Measurements from ENCODE around the gene ADTRP.
"Not testable (repeated sequence)": the region's sequence is repeated elsewhere in the genome, so short reads cannot be mapped to it uniquely, and the experiment has no call there.

The ADTRP gene

DNA sequence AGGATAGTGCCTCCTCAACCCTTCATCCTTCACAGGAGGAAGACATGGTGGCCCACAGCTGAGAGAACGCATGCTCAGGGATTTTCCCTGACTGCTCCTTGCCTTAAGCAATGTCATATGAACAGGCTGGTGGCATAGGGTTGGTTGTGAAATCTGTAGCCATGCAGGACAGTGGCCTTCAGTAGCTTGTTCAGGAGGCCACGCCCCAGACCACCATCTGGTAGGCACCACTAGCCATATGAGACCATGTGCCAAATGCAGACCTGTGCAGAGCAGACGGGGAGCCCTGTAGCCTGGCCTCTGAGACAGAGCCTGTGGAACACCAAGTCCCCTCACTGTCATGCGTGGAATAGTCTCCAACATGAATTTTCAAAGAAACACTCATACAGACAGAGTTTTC, 76.5 kb downstream of the ADTRP start:
- DNase-seq (ENCODE audit: low read depth in 1 of 2, low spot score in 1 of 2), result no peak

DNA sequence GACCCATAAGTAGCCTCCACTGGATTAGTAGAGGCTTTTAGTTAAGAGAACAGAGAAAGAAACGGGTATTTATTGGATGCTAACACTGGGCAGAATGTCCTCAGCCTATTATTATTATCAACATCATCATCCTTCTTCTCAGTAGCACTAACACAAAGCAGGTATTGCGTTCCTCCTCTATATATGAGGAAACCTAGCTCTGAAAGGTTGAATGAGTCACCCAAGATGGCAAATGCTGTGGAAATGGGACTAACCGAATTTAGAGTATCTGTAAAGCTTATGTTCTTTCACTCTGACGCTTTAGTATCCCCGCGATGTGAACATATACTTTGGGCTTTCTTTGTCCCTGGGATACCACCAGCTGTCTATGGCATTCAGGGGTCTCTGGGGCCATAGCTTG, 77.0 kb downstream of the ADTRP start:
- no peak for DNase-seq (ENCODE audit: low read depth in 1 of 2, low spot score in 1 of 2)

DNA sequence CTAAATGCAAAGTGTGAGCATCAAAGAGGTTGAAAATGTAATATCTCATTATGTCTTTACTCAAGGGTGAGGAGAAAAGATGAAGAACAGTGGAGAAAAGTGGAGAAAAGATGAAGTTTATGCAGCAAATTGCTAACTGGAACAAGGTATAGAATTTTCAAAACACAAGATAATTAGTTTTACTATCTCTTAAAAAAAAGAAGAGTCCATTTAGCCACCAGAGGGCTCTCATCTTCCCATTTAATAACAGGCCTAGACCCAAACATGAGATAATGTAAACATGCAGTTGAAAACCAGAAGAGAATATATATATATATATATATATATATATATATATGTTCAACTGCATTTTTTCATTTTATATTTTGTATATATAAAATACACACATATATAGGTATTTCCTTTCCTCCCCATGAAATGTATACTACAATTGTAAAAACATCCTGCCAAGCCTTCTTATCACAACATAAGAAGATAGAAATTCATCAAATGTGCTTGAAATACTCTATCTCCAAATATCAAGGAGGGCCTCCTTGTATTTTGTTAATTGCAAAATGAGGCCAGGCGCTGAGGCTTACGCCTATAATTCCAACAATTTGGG, 78.4 kb downstream of the ADTRP start:
- DNase-seq (ENCODE audit: low read depth in 1 of 2, low spot score in 1 of 2), result no peak

DNA sequence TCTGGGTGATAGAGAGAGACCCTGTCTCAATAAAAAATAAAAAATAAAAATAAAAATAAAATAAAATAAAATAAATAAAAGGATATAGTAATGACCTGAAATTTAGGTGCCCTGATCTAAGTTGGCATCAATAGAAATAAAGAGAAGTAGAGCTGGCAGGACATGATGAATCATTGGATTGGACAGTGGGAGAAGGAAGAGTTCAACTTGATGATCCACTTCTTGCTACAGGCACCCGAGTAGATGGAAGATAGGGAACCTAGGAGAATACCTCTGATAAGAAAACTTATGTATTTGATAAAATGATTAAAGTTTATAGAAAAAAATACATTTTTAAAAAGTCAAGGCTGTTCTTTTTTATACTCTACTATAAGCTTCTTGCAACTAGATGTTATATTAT, 79.0 kb downstream of the ADTRP start:
- no peak for DNase-seq (ENCODE audit: low read depth in 1 of 2, low spot score in 1 of 2)

DNA sequence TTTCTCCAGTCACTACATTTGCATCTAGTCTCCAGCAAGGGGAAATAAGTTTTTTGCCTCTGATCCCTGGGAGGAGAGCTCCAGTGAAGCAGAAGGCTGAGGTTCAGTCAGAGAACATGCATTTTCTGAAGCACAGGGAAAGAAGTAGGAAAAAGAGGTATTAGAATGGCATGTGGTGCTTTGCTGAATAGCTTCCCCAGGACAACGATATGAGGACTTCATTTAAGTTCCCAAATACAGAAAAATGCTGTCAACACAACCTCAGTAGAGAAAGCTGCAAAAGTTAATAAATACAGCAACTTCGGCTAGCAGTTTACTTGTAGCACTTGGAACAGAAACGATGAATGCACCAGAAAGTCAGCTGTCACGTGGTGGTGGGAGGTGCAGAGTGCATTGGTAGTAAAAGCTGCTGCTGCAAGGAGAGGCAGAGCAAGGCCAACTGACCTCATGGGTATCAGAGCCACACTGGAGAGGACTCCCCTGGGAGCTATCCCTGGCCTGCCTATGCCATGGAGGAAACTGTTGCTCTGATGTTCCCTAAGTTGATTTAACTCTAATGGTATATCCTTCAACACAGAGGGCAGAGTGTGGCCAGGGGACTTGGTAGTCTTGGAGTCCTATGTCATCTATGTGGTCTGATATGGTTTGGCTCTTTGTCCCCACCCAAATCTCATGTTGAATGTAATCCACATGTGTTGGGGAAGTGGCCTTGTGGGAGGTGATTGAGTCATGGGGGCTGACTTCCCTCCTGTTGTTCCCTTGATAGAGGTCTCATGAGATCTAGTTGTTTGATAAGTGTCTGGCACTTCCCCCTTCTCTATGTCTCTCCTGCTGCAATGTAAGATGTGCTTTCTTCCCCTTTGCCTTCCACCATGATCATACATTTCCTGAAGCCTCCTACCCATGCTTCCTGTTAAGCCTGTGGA, 85.9 kb downstream of the ADTRP start:
- DNase-seq (ENCODE audit: low read depth in 1 of 2, low spot score in 1 of 2), result no peak

DNA sequence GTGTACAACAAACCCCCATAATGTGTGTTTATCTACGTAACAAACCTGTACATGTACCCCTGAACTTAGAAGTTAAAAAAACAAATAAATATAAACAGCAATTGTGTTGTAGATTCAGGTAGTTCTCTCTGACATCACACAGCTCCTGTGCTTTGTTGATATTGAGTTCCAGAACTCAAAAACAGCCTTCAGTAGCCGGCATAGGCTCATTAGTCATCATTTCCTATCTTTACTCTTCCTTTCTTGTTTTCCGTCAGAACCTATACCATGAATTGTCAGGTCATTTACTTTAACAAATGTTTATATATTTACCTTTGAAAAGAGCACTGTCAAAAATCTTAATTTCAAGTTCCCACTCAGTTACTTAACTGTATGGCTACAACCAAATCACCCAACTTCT, 88.8 kb downstream of the ADTRP start:
- DNase-seq (ENCODE audit: low read depth in 1 of 2, low spot score in 1 of 2), result no peak

DNA sequence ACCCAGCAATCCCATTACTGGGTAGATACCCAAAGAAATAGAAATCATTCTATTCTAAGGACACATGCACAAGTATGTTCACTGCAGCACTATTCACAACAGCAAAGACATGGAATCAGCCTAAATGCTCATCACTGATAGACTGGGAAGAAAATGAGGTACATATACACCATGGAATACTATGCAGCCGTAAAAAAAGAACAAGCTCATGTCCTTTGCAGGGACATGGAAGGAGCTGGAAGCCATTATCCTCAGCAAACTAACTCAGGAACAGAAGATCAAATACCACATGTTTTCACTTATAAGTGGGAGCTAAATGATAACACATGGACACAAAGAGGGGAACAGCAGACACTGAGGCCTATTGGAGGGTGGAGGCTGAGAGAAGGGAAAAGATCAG, 89.2 kb downstream of the ADTRP start:
- not testable (repeated sequence) for DNase-seq (ENCODE audit: low read depth in 1 of 2, low spot score in 1 of 2)

DNA sequence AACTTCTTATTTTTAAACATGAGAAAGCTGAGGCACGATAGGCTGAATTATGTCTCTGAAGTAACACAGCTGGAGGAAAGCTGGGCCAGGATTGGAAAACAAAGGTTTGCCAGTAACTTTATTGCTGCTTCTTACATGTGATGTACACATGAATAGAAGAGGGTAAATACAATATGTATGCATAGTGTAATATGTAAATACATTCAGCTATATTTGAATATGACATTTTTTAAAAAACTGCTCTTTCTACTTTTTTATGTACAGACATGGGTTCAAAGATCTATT, 90.2 kb downstream of the ADTRP start:
- no peak for DNase-seq (ENCODE audit: low read depth in 1 of 2, low spot score in 1 of 2)

DNA sequence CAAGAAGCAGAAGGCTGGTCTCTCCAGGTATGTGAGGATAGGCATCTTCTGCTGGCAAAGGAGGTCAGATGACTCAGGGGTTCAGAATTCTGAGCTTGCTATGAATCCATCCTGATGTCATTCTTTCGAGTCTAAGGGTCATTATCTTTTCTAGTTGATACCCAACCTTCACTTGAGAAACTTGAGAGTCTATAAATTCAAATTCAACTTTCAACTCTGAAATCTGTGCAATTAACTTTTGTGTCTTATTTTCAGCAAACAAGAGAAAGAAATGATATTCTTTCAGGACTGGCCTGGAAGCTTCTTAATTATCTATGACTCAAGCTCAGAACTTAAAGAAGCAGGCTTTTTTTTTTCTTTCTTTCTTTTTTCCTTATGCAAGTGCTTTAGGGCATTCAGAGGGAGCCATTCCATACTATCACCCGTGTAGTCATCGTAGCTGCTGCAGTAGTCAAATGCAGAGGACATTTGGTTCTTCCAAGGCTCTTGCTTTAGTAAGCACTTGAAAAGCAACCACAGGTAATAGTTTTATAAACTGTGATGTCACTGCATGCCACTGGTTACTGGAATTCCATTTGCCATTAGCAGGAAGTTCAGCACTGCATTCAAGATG, 93.0 kb downstream of the ADTRP start:
- DNase-seq (ENCODE audit: low read depth in 1 of 2, low spot score in 1 of 2), result no peak

DNA sequence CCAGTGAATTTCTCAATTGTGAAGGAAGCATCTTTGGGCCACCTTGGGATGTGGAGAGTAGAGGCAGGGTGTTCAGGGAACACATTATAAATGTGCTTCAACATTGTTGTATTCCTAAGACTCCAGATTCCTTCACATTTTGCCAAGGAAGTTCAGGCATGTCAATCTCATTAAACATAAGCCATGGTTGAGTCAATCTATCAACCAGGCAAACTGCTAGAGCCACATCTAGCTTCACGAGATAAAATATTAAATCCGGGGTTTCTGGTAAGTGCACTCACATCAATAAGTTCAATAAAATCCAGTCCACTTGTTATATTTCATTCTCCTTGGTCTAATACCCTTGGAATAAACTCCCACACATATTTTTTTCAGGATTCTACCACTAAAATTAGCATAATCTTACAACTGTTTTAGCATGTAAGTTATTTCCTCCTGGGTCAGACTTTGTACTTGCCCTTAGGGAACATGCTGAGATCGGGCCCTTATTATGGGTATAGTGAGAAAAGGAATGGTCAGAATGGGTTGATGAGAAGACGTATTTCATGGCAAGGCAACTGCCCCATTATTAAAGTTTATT, 93.6 kb downstream of the ADTRP start:
- DNase-seq (ENCODE audit: low read depth in 1 of 2, low spot score in 1 of 2), result no peak

DNA sequence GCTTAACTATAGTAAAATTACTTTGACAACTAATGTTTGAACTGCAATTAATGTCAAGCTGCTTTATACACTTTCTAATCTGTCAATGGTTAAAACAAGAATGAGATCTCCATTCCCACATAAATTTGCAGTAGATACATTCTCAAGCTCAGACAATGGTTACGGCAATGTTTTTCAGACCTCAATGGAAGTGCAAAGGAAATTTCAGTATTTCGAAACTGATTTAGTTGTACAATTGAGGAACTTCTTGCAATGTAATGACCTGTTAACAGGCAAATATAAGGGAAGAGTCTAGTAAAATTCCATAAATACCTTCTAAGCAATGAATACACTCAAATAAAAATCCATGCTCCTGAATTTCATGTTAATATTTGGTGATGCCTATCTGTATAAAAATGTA, 94.7 kb downstream of the ADTRP start:
- no peak for DNase-seq (ENCODE audit: low read depth in 1 of 2, low spot score in 1 of 2)

DNA sequence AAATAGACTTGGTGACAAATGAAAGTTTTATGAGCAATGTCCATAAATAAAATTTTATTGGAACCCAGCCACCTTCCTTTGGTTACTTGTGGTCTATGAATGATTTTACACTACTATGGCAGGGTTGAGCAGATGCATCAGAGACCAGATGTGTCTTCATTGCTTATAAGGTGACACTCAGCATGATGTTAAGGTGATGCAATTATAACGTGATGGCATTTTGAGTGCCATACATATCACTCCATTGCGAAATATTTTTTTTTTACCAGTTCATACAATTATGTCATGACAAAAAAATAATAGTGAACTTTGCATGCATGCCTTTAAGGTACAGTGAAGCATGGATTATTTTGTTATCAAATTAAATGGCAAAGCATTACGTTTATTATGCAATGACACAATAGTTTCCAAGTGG, 96.0 kb downstream of the ADTRP start:
- DNase-seq (ENCODE audit: low read depth in 1 of 2, low spot score in 1 of 2), result no peak

DNA sequence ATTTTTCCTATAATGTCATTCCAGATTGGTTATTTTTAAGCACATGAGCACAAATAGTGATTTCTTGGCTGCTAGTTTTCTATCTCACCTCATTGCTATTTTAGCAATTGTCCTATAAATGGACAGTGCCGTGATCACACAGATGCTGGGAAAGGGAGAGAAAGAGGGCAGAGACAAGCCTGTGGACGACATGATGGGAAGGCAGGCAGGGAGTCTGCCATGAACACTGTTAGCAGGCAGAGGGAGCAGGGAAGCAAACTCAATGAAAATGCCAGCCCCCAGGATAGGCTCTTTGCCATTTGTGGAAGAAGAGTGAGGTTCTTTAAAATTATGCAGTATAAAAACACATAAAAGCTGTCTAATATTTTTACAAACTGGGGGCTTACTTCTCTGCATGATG, 96.8 kb downstream of the ADTRP start:
- no peak for DNase-seq (ENCODE audit: low read depth in 1 of 2, low spot score in 1 of 2)

DNA sequence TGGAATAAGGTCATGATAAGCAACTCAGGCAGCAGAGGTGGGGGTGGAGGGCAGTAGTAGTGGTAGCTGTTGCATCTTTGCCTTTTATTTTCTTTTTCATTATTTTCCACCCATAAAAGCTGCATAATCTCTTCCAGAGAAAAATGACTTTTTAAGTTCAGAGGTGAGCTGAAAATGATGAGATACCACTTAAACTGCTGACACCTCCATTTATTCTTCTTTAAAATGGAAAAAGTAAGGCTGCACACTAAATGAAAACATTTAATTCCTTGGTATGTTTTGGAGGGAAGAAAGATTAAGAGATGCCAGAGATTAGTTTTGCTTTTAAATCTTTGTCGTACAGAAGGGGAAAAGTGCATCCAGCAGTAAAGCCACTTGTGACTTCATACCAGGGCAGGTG, 97.2 kb downstream of the ADTRP start:
- DNase-seq (ENCODE audit: low read depth in 1 of 2, low spot score in 1 of 2), result no peak

DNA sequence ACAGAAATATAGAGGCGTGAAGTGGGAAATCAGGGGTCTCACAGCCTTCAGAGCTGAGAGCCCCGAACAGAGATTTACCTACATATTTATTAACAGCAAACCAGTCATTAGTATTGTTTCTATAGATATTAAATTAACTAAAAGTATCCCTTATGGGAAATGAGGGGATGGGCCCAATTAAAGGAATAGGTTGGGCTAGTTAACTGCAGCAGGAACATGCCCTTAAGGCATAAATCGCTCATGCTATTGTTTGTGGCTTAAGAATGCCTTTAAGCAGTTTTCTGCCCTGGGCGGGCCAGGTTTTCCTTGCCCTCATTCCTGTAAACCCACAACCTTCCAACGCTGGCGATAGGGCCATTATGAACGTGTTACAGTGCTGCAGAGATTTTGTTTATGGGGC, 98.1 kb downstream of the ADTRP start:
- not testable (repeated sequence) for DNase-seq (ENCODE audit: low read depth in 1 of 2, low spot score in 1 of 2)

DNA sequence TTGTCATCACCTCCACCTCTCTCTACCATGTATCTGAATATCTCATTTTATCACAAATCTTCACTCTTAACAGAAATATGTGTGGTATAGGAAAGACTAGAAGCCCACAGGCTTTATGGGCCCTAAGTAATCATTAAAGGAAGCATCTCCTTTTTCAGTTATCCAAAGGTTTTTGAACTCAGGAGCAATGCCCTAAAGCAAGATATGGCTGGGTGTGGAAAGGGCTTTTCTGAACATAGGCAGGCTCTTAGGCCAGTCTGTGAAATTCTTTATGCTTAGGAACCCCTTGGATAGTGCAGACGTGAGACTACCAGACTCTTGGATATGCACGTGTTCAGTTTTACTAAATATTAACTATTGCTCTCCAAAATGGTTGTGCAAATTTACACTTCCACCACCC, 99.5 kb downstream of the ADTRP start:
- DNase-seq (ENCODE audit: low read depth in 1 of 2, low spot score in 1 of 2), result no peak

DNA sequence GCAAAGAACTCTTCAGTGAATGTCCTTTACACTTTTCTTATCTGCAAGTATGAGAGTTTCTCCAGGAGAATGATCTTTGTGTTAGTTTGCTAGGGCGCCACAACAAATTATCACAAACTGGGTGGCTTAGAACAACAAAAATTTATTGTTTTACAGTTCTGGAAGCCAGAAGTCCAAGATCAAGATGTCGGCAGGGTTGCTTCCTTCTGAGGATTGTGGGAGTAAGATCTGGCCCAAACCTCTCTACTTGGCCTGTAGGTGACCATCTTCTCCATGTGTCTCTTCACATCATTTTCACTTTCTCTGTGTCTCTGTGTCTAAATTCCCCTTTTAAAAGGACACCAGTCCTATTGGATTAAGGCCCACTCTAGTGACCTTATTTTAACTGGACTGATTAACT, 103.0 kb downstream of the ADTRP start:
- DNase-seq (ENCODE audit: low read depth in 1 of 2, low spot score in 1 of 2), result no peak

DNA sequence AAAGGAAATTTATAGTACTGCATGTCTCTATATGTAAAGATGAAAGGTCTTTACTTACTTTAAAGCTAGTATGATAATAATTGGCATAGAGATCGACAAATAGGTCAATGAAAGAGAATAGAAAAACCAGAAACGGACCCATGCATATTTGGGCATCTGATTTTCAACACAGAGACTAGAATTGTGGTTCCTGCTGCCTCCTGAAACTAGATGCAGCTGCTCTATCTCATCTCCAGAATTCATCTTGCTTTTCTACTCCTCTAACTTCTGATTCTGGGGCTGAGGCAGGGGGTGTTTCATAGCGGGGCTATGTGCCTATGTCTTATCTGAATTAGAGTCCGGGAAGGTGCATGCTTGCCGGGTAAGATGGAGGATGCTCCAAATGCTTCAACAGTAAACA, 105.9 kb downstream of the ADTRP start:
- DNase-seq (ENCODE audit: low read depth in 1 of 2, low spot score in 1 of 2), result no peak

DNA sequence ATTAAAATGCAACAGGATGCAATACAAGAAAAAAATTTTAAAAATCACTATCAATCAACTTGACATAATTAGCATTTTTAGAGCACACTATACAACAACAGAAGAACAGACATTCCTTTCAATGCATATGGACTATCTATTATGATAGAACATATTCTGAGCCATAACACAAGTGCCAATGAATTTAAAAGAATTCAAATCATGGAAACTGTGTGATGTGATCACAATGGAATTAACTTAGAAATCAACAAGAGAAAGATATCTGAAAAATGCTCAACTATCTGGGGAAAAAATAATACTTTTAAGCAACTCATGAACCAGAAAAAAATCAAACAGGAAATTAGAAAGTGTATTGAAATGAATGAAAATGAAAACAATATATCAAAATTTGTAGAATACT, 106.3 kb downstream of the ADTRP start:
- DNase-seq (ENCODE audit: low read depth in 1 of 2, low spot score in 1 of 2), result no peak

DNA sequence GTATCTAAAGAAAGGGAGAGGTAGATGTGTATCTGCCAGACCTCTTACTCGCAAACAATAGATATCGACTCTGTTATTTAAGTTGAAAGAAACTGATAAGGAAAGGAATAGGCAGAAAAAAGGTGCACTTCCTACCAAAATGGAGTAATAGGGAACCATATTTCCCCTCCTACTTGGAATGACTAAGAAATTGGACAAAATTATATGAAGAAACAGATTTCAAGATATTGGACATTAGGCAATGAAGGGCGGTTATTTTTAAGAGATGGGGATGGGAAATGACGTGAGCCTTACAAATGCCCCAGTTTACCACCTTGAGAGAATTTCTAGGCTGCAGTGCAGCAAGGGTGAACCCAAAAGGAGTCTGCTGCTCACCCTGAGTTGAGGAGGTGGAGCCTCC, 108.9 kb downstream of the ADTRP start:
- no peak for DNase-seq (ENCODE audit: low read depth in 1 of 2, low spot score in 1 of 2)

DNA sequence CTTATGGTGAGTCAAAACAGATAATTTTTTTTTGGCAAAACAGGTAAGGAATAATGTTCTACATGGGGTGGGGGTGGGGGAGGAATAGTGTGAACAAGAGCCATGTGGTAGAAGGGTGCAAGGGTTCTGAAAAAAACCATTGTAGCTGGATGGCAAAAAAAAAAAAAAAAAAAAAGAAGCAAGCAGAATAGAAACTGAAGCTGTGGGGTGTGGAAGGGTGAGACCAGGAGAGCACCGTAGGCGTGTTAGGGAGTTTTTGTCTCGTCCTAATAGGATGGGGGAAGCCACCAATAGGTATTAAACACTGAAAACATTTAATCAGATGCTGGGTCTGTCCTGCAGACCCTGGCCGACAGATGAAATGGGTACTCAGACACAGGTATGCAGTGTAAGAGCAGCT, 110.1 kb downstream of the ADTRP start:
- DNase-seq (ENCODE audit: low read depth in 1 of 2, low spot score in 1 of 2), result no peak

DNA sequence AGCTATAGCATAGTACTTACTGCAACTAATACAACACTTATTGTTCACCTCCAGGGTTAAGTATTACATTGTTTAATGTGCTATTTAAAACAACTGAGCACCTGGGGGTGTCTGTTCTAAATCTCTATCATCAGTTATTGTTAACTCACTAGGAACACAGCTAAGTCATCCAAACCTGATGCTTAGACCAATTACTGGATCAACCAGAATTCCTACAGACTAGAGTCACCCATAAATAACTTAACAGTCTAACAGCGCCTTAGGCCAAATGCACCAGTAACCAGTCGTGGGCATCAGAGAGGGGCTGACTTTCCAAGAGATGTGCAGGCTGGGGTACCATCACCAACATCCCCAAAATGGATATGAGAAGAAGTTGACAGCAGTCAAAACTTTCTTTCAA, 110.7 kb downstream of the ADTRP start:
- DNase-seq (ENCODE audit: low read depth in 1 of 2, low spot score in 1 of 2), result no peak
